H1 (cell line): ENCODE results near the gene PRRX2. TPM values are rescaled to one million over a fixed set of nuclear protein-coding genes. Genes with fewer than 3 reads are reported as not detected.

Experiments used
- BRCA1 ChIP-seq: IDR thresholded peaks from 2 replicates; pipeline ENCODE4 v1.6.1; 2012; ENCODE audit warnings: low read depth, low read length, improper control_type of control experiment
- CBX8 ChIP-seq: fragments of 300-800, 300-1000 bp; sonication (generic); IDR thresholded peaks from 2 replicates; pipeline ENCODE4 v1.7.1; 2016; ENCODE audit warnings: low read depth, low read length, borderline replicate concordance
- CHD1 ChIP-seq: IDR thresholded peaks from 2 replicates; pipeline ENCODE4 v1.6.1; 2012; ENCODE audit warnings: low read depth, low read length, improper control_type of control experiment
- CHD2 ChIP-seq: IDR thresholded peaks from 2 replicates; pipeline ENCODE4 v1.6.1; 2012; ENCODE audit warnings: low read length, improper control_type of control experiment
- CTBP2 ChIP-seq: IDR thresholded peaks from 2 replicates; pipeline ENCODE4 v1.7.0; 2011; ENCODE audit warnings: borderline replicate concordance, mild to moderate bottlenecking, moderate library complexity, mixed read lengths, low read length; ENCODE audit not compliant: insufficient read depth, insufficient read length
- EGR1 ChIP-seq: IDR thresholded peaks from 2 replicates; pipeline ENCODE4 v1.6.1; 2011; ENCODE audit warnings: low read depth, low read length, borderline replicate concordance
- EZH2 ChIP-seq: fragments of 200-600 bp; sonication (generic); IDR thresholded peaks from 2 replicates; pipeline ENCODE4 v1.7.1; 2012; ENCODE audit warnings: low read depth, mild to moderate bottlenecking, moderate library complexity, low read length, inconsistent platforms; ENCODE audit not compliant: severe bottlenecking
- HDAC2 ChIP-seq, 2 experiments: fragments of 300-600 bp in 1 of 2; sonication (generic) in 1 of 2; IDR thresholded peaks; 2 replicates each; pipeline ENCODE4 v1.6.1; 2011 to 2012; ENCODE audit warnings: low read depth in 2 of 2, low read length in 2 of 2, mild to moderate bottlenecking in 2 of 2, moderate library complexity in 2 of 2, borderline replicate concordance in 1 of 2, inconsistent platforms in 1 of 2
- JUN ChIP-seq: IDR thresholded peaks from 2 replicates; pipeline ENCODE4 v1.6.1; 2011; ENCODE audit warnings: low read depth, mild to moderate bottlenecking, improper control_type of control experiment, low read length
- KDM1A ChIP-seq: fragments of 200-600, 300-600 bp; sonication (generic); IDR thresholded peaks from 2 replicates; pipeline ENCODE4 v1.7.1; 2016; ENCODE audit warnings: mild to moderate bottlenecking, low read length, borderline replicate concordance
- KDM5A ChIP-seq: fragments of 200-600 bp; IDR thresholded peaks from 2 replicates; pipeline ENCODE4 v1.7.1; 2012; ENCODE audit warnings: mild to moderate bottlenecking, low read length, inconsistent platforms, mixed read lengths
- RFX5 ChIP-seq: IDR thresholded peaks from 2 replicates; pipeline ENCODE4 v1.6.1; 2011; ENCODE audit warnings: low read depth, low read length, improper control_type of control experiment, borderline replicate concordance
- RNF2 ChIP-seq: fragments of 200-900, 300-1000 bp; sonication (generic); IDR thresholded peaks from 2 replicates; pipeline ENCODE4 v1.7.1; 2016; ENCODE audit warnings: borderline replicate concordance, low read depth, mild to moderate bottlenecking, antibody characterized with exemption, low read length; ENCODE audit not compliant: poor library complexity, severe bottlenecking; ENCODE audit errors: missing control alignments
- SP1 ChIP-seq: IDR thresholded peaks from 2 replicates; pipeline ENCODE4 v1.6.1; 2011; ENCODE audit warnings: low read depth, low read length
- SUZ12 ChIP-seq: fragments of 200-600 bp; sonication (generic); IDR thresholded peaks from 2 replicates; pipeline ENCODE4 v1.6.1; 2012; ENCODE audit warnings: mild to moderate bottlenecking, inconsistent platforms, low read length, moderate library complexity, mixed read lengths
- TAF1 ChIP-seq: IDR thresholded peaks from 2 replicates; pipeline ENCODE4 v1.6.1; 2011; ENCODE audit warnings: mild to moderate bottlenecking, low read depth, low read length
- TCF12 ChIP-seq: IDR thresholded peaks from 2 replicates; pipeline ENCODE4 v1.6.1; 2011; ENCODE audit warnings: low read depth, mild to moderate bottlenecking, low read length
- TEAD4 ChIP-seq: IDR thresholded peaks from 2 replicates; pipeline ENCODE4 v1.6.1; 2012; ENCODE audit warnings: low read depth, low read length, inconsistent platforms, mixed read lengths
- YY1 ChIP-seq: IDR thresholded peaks from 2 replicates; pipeline ENCODE4 v1.6.1; 2011; ENCODE audit warnings: low read depth, mild to moderate bottlenecking, low read length
- ZNF274 ChIP-seq: IDR thresholded peaks from 2 replicates; pipeline ENCODE4 v1.7.0; 2012; ENCODE audit warnings: low read length, borderline replicate concordance; ENCODE audit errors: extremely low read depth
- polyA plus RNA-seq, 7 experiments: library from polyadenylated mRNA; depleted of rRNA in 3 of 7; stranded (reverse) in 5 of 7; unstranded in 2 of 7; fragments of >200 nt in 5 of 7; fragments of 200-250 nt in 2 of 7; gene quantifications; 1 replicate in 5 of 7; 2 replicates in 1 of 7; 4 replicates in 1 of 7; pipeline versions ENCODE4 v1.2.1 to v1.2.3, GENCODE V29; 2011 to 2013; ENCODE audit warnings: missing spikeins in 2 of 7, mixed read lengths in 2 of 7
- total RNA-seq: library from RNA; stranded (reverse); fragmentation: NEBNext Ultra II Directional; extraction: Animal tissue kit (Norgen Biotek cat#: 25700); gene quantifications from 2 replicates; pipeline ENCODE4 v1.2.1, GENCODE V29; 2021
- TF ChIP-seq, protein P1 (sequence below): IDR thresholded peaks from 2 replicates; pipeline ENCODE4 v1.6.1; 2011; ENCODE audit warnings: low read depth, mild to moderate bottlenecking, low read length; ENCODE audit not compliant: insufficient read depth

Gene PRRX2
- total and polyA plus RNA-seq, 2 of the 8 experiments (the other 6 are each of a cell fraction or from before 2014, with no cell fraction given): 5.8 to 9.2 TPM

- TF ChIP-seq CHD2: no peak
- no peak for TF ChIP-seq TEAD4
- no peak for TF ChIP-seq EGR1
- TF ChIP-seq TCF12: no peak
- no peak for TF ChIP-seq CBX8
- peak; percentile 82 for TF ChIP-seq YY1
- TF ChIP-seq CTBP2: no peak
- TF ChIP-seq RNF2: no peak
- no peak for TF ChIP-seq TAF1
- no peak for TF ChIP-seq BRCA1
- no peak for TF ChIP-seq EZH2
- no peak for TF ChIP-seq RFX5
- TF ChIP-seq JUN: no peak
- peak in 1 of 2 experiments; percentile 69; a peak in 1 of 4 replicates for TF ChIP-seq HDAC2 (IDR thresholded peaks at IDR 0.05; ENCODE audit: borderline replicate concordance in 1 of 2, low read depth in 2 of 2, low read length in 2 of 2)
- TF ChIP-seq CHD1: no peak
- TF ChIP-seq SP1: no peak
- peak; percentile 96 for TF ChIP-seq KDM1A
- no peak for TF ChIP-seq ZNF274
- no peak for TF ChIP-seq KDM5A
- no peak for TF ChIP-seq SUZ12
- TF ChIP-seq, protein P1, sequence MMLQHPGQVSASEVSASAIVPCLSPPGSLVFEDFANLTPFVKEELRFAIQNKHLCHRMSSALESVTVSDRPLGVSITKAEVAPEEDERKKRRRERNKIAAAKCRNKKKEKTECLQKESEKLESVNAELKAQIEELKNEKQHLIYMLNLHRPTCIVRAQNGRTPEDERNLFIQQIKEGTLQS: no peak
Observed at GRCh38 chr9:129720181-129720864, 54.9 kb downstream of the PRRX2 start (continued).
